ENCODE results near the gene TBCCD1.

Gene TBCCD1

GRCh38 chr3:186567072-186567921 lies at the start of gene TBCCD1:
TBCCD1 (minus strand) TSS chr3:186567339; CDS start chr3:186564329, 3,010 bp downstream.
- DNase-seq (ENCODE audit: low read depth in 2 of 2), result peak; percentile 90 to 94

GRCh38 chr3:186616299-186616617 lies 49.1 kb upstream of the TBCCD1 start:
- no peak for DNase-seq (ENCODE audit: low read depth in 2 of 2)

DNA sequence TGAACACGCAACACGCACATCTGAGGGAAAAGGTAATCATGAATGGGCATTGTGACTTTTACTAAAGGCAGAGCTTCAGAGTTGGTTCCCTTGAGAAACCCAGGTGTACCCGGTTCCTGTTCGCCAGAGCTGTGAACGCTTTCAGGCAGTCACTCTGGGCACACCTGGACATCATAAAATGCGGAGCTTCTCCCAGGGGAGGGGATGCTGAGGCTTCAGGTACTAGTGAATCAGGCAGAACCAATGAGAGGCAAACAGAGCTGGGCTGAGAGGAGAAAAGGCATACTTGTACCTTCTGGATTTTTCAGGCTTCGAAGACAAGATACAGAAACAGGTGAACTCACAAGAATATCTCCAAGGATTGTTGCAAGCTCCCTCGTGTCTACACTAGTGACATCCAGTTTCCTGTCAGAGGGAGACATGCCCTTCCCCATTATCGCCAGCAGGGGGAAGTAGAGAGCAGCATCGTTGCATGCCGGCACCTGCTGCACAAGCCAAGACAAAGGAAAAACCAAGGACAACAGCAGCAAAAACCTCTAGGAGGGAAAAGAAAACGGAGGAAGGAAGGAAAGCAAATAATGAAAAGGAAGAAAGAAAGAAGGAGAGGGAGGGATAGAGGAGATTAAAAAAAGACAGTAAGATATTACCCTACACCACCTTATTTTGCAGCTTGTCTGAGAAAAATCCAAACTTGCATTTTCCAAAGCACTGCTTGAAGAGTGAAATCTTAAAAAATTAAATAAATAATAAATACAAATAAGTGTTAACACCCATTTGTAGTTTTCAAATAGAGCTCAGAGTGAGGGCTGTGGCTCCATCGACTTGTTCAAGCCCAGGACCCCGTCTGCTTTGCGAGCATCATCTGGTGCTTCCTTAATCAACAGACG lies 47.7 kb upstream of the TBCCD1 start:
- peak; percentile 60 to 72 for DNase-seq (ENCODE audit: low read depth in 2 of 2)

DNA sequence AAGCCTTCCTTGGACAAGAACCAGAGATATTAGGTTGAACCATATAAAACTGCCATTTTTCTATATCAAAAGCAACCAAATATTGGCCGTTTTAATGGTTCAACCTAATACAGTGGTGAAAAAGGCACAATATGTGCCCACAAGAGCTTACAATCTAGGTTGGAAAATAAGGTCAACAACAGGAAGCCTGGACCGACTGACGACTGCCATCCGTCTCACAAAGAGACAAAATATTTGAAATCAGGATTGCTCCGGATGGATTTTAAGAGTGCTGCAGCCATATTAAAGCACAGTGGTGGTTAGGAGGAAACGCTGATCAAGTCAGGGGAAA lies 47.1 kb upstream of the TBCCD1 start:
- DNase-seq (ENCODE audit: low read depth in 2 of 2), result no peak

DNA sequence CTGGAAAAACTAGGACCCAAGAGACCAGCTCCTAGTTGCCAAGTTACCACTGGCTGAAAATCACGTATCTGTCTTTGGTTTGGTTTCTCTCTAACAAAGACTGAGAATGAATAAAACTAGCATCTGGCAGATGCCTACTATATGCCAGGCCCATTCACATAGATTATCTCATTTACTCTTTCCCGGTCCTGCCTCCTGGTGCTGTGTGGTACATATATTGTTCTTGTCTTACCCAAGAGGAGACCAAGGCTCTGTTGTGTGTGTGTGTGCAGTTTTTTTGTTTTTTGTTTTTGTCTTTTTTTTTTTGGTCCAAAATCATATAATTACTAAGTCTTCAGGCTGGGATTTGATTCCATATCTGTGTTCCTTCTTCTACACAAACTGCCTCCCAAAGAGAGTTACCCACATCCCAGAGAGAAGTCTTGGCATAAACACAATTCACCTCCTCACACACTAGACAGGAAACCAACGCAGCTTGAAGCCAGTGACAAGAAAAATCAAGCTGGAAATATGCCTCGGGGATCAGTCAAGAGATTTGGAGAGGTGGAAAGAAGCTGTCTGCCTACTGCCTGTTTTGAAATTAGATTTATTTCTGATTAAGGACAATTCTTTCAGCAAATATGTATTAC lies 46.6 kb upstream of the TBCCD1 start:
- DNase-seq (ENCODE audit: low read depth in 2 of 2), result no peak

DNA sequence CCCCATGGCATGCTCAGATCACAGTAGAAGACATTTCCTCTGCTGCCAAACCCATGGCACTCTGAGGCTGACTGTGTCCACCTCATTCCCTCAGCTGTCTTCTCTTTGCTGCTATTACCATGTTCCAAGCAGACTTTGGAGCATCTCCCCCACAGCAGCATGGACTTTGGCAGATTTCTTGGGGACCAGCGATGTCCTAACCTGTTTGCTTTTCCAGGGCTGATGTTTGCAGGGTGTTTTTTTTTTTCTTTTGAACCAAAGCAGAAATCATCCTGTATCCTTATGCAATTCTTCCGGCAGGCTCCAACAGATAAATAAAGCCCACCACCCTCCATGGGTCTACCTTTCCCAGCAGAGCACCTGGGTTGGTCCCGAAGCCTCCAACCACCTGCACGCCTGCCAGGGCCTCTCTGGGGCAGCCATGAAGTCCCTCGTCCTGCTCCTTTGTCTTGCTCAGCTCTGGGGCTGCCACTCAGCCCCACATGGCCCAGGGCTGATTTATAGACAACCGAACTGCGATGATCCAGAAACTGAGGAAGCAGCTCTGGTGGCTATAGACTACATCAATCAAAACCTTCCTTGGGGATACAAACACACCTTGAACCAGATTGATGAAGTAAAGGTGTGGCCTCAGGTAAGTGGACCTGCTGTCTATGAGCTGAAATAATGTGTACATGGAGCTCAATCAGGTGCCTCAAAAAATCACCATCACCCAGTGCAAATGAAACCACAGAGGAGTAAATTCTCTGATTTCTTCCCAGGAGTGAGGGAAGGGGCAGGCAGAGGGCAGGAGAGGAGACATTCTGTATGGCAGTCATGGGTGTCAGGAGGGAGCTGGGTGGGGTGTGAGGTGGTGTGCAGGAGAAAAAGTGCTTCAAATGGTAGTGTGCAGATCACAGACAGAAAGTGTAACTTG lies 45.8 kb upstream of the TBCCD1 start, which contains the start of gene AHSG:
AHSG (plus strand) TSS at position 340 of the 916 bp plus-strand sequence; CDS start at position 422, 82 bp downstream.
- no peak for DNase-seq (ENCODE audit: low read depth in 2 of 2)

GRCh38 chr3:186612065-186612464 lies 44.9 kb upstream of the TBCCD1 start:
- no peak for DNase-seq (ENCODE audit: low read depth in 2 of 2)

GRCh38 chr3:186609247-186609868 lies 42.2 kb upstream of the TBCCD1 start:
- DNase-seq (ENCODE audit: low read depth in 2 of 2), result no peak

DNA sequence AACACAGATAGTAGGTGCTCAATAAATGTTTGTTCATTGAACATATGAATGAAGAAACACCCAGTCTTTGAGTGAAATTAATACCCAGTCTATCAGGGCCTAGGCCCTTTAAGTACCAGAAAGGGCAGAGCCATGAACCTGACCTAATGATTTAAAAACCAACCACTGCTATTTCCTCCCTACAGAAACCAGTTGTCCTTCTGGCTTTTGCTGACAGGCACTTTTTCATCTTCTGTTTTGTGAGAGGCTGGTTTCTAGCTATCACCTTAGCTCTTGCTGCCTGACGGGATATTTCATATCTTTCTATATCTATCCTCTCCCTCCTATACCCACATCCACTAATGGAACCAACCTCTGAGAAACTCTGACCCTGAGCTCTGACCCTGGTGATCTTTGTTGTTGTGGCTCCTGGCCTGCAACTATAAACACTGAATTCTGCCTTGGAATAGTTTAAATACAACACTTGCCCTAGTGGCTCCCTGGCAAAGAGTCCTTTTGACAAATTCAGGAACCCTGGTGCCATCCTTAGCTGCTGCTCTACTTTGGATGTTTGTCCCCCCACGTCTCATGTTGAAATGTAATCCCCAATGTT lies 41.6 kb upstream of the TBCCD1 start:
- no peak for DNase-seq (ENCODE audit: low read depth in 2 of 2)

- no peak for DNase-seq (ENCODE audit: low read depth in 2 of 2)
Measured at GRCh38 chr3:186605561-186606545, 38.7 kb upstream of the TBCCD1 start.

GRCh38 chr3:186605078-186605477 lies 37.9 kb upstream of the TBCCD1 start:
- DNase-seq (ENCODE audit: low read depth in 2 of 2), result no peak

GRCh38 chr3:186603159-186603558 lies 36.0 kb upstream of the TBCCD1 start:
- no peak for DNase-seq (ENCODE audit: low read depth in 2 of 2)

- no peak for DNase-seq (ENCODE audit: low read depth in 2 of 2)
Measured at GRCh38 chr3:186600896-186601295, 33.8 kb upstream of the TBCCD1 start.

DNA sequence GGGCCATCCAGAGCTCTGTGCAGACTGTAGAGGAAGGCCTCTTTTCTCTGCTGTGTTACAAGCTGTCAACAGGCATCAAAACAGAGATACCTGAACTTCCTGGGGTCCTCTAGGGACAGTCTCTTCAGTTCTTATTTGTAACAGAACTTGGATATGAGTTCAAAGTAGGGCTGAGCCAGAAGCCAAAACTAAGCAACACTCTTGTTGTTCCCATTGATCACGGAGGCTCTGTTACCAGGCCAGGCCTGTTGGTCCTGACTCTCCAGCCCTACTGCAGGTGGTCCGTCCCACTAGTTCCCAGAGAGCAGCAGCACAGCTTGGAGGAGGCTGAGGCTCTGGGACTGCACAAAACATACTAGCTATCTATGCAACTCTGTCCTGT lies 32.6 kb upstream of the TBCCD1 start:
- no peak for DNase-seq (ENCODE audit: low read depth in 2 of 2)

GRCh38 chr3:186599142-186599784 lies 32.1 kb upstream of the TBCCD1 start:
- DNase-seq (ENCODE audit: low read depth in 2 of 2), result no peak

DNA sequence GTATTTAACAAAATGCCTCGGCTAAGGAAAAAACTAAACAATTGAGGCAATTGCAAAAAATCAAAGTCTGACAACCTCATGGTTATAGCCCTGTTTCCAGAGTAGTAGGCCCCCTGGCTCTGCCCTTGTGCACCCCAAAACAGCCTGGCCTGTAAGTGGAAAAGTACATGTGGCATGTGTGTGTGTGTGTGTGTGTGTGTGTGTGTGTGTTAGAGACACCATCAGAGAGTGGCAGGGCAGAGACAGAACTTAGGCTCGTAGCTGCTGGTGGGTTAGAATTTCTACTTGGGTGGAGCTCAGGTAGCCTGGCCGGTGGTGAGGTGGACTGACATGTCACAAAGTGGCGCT lies 31.6 kb upstream of the TBCCD1 start:
- no peak for DNase-seq (ENCODE audit: low read depth in 2 of 2)

DNA sequence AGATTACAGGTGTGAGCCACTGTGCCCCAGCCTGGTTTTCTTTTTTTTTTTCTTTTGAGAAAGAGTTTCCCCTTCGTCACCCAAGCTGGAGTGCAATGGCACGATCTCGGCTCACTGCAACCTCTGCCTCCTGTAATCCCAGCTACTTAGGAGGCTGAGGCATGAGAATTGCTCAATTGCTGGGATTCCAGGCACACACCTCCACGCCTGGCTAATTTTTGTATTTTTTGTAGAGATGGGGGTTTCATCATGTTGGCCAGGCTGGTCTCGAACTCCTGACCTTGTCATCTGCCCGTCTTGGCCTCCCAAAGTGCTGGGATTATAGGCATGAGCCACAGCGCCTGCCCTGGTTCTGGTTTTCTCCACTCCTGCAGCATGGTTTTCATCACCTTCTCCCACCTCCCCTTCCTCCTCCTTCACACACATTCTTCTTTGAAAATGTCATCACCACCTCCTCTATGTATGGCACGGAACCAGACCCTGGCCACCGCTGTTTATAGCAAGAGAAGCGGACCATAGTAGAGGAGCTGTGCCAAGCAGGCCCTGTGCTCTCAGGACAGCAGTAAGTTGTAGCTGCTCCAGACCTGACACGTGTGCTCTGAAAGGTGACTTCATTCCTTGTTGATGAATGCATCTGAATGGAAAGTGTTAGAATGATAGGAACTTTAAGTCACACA lies 31.1 kb upstream of the TBCCD1 start:
- no peak for DNase-seq (ENCODE audit: low read depth in 2 of 2)

DNA sequence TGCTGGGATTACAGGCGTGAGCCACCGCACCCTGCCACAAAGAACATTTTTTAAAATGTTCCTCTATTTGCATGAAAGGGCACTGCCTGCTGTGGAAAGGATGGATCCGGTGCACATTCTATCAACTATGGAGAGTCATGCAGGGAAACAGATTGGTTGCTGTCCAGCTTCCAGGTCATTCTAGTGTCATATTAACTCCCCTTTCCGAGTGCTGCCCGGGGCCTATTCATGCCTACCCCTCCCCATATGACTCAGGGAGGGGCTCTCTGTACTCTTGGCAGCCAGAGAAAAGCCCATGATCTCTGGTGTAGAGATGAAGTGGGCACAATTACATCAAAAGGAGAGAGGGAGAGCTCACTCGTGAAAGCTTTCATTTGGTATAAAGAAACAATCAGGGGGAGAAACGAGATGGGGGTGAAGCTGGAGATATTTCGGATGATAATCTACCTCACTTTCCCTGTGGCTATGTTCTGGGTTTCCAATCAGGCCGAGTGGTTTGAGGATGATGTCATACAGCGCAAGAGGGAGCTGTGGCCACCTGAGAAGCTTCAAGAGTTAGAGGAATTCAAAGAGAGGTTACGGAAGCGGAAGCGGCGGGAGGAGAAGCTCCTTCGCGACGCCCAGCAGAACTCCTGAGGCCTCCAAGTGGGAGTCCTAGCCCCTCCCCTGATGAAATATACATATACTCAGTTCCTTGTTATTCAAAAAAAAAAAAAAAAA lies 29.6 kb upstream of the TBCCD1 start:
- DNase-seq (ENCODE audit: low read depth in 2 of 2), result no peak
